ENCODE measurements around the gene DYNC2LI1. TPM values are rescaled to one million over a fixed set of nuclear protein-coding genes. Genes with fewer than 3 reads are reported as not detected.

DYNC2LI1 gene
- total and polyA plus RNA-seq, 8 donors = 3.5 to 43.1 (median 26.4) TPM

GRCh38 chr2:43745457-43745856 lies 28.4 kb upstream of the DYNC2LI1 start:
- Histone ChIP-seq H3K9me3 (no peaks in the 10 kb centered on the region), H3K4me1 (peaks cover 0 to 10% (median 0%) of the 10 kb centered on the region in 4 donors), H3K36me3 (peaks cover 0 to 15% (median 1%) of the 10 kb centered on the region in 4 donors), H3K27ac (peak overlapping the region in 2 of 5 donors; percentile 7 to 51), H3K27me3 (no peaks in the 10 kb centered on the region), H3K4me3 (no peak overlapping the region)
- 34 to 77% (median 70%) methylated on average over 3 of the region's 3 CpGs for WGBS, 5 donors
- peak in 1 of 2 donors; percentile 78 for DNase-seq
- no peak for TF ChIP-seq POLR2A (IDR thresholded peaks at IDR 0.05)
- TF ChIP-seq CTCF (IDR thresholded peaks at IDR 0.05) = no peak
- no peak for TF ChIP-seq EP300 (IDR thresholded peaks at IDR 0.05)
- no peak for TF ChIP-seq POLR2AphosphoS5 (IDR thresholded peaks at IDR 0.05)
- intact Hi-C loops (cut with DNase I; ENCODE audit: low total_unique reads) = no loop called here

GRCh38 chr2:43748333-43748732 lies 25.5 kb upstream of the DYNC2LI1 start:
- intact Hi-C loops (cut with DNase I; ENCODE audit: low total_unique reads) = no loop called here
- no peak overlapping the region for H3K27ac ChIP-seq
- H3K4me3 ChIP-seq = no peak overlapping the region
- H3K36me3 ChIP-seq = peaks cover 0 to 6% (median 1%) of the 10 kb centered on the region in 4 donors
- H3K27me3 ChIP-seq = no peaks in the 10 kb centered on the region
- DNase-seq = no peak
- no peaks in the 10 kb centered on the region for H3K9me3 ChIP-seq
- TF ChIP-seq EP300 (IDR thresholded peaks at IDR 0.05) (no peak), CTCF (IDR thresholded peaks at IDR 0.05) (no peak), POLR2A (IDR thresholded peaks at IDR 0.05) (no peak), POLR2AphosphoS5 (IDR thresholded peaks at IDR 0.05) (no peak)
- H3K4me1 ChIP-seq = peaks cover 0 to 10% (median 0%) of the 10 kb centered on the region in 4 donors
- 67 to 80% (median 75%) methylated on average over 5 of the region's 5 CpGs for WGBS, 5 donors

GRCh38 chr2:43749583-43749982 lies 24.3 kb upstream of the DYNC2LI1 start:
- intact Hi-C loops (cut with DNase I; ENCODE audit: low total_unique reads) = no loop called here
- H3K27ac ChIP-seq = peak overlapping the region in 1 of 5 donors; percentile 0
- WGBS, 5 donors = 65 to 82% (median 76%) methylated on average over 3 of the region's 3 CpGs

GRCh38 chr2:43751476-43751990 lies 22.3 kb upstream of the DYNC2LI1 start:
- DNase-seq = no peak
- intact Hi-C loops (cut with DNase I; ENCODE audit: low total_unique reads) = no loop called here
- WGBS, 5 donors = 84 to 97% (median 94%) methylated on average over 5 of the region's 5 CpGs
- H3K4me3 ChIP-seq = no peak overlapping the region
- no peaks in the 10 kb centered on the region for H3K4me1 ChIP-seq
- H3K9me3 ChIP-seq = no peaks in the 10 kb centered on the region
- H3K27me3 ChIP-seq = no peaks in the 10 kb centered on the region
- H3K36me3 ChIP-seq = peaks cover 0 to 5% (median 0%) of the 10 kb centered on the region in 4 donors
- no peak overlapping the region for H3K27ac ChIP-seq
- no peak for TF ChIP-seq CTCF (IDR thresholded peaks at IDR 0.05)
- no peak for TF ChIP-seq POLR2AphosphoS5 (IDR thresholded peaks at IDR 0.05)
- no peak for TF ChIP-seq EP300 (IDR thresholded peaks at IDR 0.05)
- no peak for TF ChIP-seq POLR2A (IDR thresholded peaks at IDR 0.05)

More at GRCh38 chr2:43749583-43749982, 24.3 kb upstream of the DYNC2LI1 start:
- Histone ChIP-seq H3K4me1 (peaks cover 0 to 10% (median 0%) of the 10 kb centered on the region in 4 donors), H3K27me3 (no peaks in the 10 kb centered on the region), H3K36me3 (no peaks in the 10 kb centered on the region), H3K9me3 (no peaks in the 10 kb centered on the region), H3K4me3 (no peak overlapping the region)
- DNase-seq = no peak
- TF ChIP-seq CTCF (IDR thresholded peaks at IDR 0.05) (no peak), POLR2A (IDR thresholded peaks at IDR 0.05) (no peak), EP300 (IDR thresholded peaks at IDR 0.05) (no peak), POLR2AphosphoS5 (IDR thresholded peaks at IDR 0.05) (no peak)

All from stomach (tissue), 9 donors.